Muscle of back (tissue), 11 donors: ENCODE measurements around the gene BRIX1. TPM values are rescaled to one million over a fixed set of nuclear protein-coding genes. Genes with fewer than 3 reads are reported as not detected.
A peak's percentile ranks its signal among the peaks of the same experiment; 100 is the strongest.
"Not testable (repeated sequence)": the region's sequence is repeated elsewhere in the genome, so short reads cannot be mapped to it uniquely, and the experiment has no call there.

Source experiments
- DNase-seq, 3 donors: peaks; one replicate each; pipeline versions ENCODE4 v3.0.0 to v3.0.0-alpha.2; 2013
- polyA plus RNA-seq, 10 donors: library from polyadenylated mRNA; unstranded; fragments of 120-200 nt; gene quantifications; one replicate each; pipeline ENCODE4 v1.2.1, GENCODE V29; 2013; ENCODE audit not compliant: insufficient read length in 10 of 10

The BRIX1 gene
- polyA plus RNA-seq, 10 donors, result 30.3 to 39.2 (median 35.1) TPM

- no peak for DNase-seq
These were observed 9.9 kb upstream of the BRIX1 start for GRCh38 chr5:34905564-34905963.

GRCh38 chr5:34913072-34913471 is 2.4 kb upstream of the BRIX1 start:
- no peak for DNase-seq

GRCh38 chr5:34914671-34915138 is 806 bp upstream of the BRIX1 start:
- DNase-seq, result peak in 1 of 3 donors; percentile 11

- DNase-seq, result no peak
These were observed 313 bp downstream of the BRIX1 start for GRCh38 chr5:34915856-34916192.

GRCh38 chr5:34916518-34916917 is 1.0 kb downstream of the BRIX1 start:
- no peak for DNase-seq

- DNase-seq, result no peak
These were observed 2.5 kb downstream of the BRIX1 start for GRCh38 chr5:34918025-34918424.

- no peak for DNase-seq
These were observed 3.6 kb downstream of the BRIX1 start for GRCh38 chr5:34919077-34919476.

GRCh38 chr5:34923256-34923655 is 7.7 kb downstream of the BRIX1 start:
- DNase-seq, result not testable (repeated sequence)

GRCh38 chr5:34923694-34924461 is 8.4 kb downstream of the BRIX1 start:
- DNase-seq, result peak in 1 of 3 donors; percentile 62

GRCh38 chr5:34924462-34924765 is 8.9 kb downstream of the BRIX1 start:
- DNase-seq, result no peak

GRCh38 chr5:34926318-34926888 is 10.9 kb downstream of the BRIX1 start:
- DNase-seq, result no peak

GRCh38 chr5:34927785-34928184 is 12.3 kb downstream of the BRIX1 start:
- no peak for DNase-seq

GRCh38 chr5:34928267-34928666 is 12.8 kb downstream of the BRIX1 start:
- no peak for DNase-seq

- DNase-seq, result peak; percentile 98 to 99 (median 98)
These were observed 13.7 kb downstream of the BRIX1 start, which contains the start of gene DNAJC21 for GRCh38 chr5:34929134-34929719. Gene DNAJC21 (plus strand): TSS chr5:34929559. CDS start chr5:34929820, 261 bp downstream.

GRCh38 chr5:34929720-34930461 is 14.4 kb downstream of the BRIX1 start:
- DNase-seq, result peak; percentile 74 to 94 (median 90)

- DNase-seq, result peak in 1 of 3 donors; percentile 5
These were observed 14.9 kb downstream of the BRIX1 start for GRCh38 chr5:34930462-34930844.

GRCh38 chr5:34930870-34931269 is 15.4 kb downstream of the BRIX1 start:
- no peak for DNase-seq

- no peak for DNase-seq
These were observed 17.4 kb downstream of the BRIX1 start for GRCh38 chr5:34932947-34933346.

- DNase-seq, result no peak
These were observed 26.4 kb downstream of the BRIX1 start for GRCh38 chr5:34941936-34942335.

GRCh38 chr5:34944044-34944443 is 28.5 kb downstream of the BRIX1 start:
- DNase-seq, result no peak

- DNase-seq, result no peak
These were observed 29.0 kb downstream of the BRIX1 start for GRCh38 chr5:34944460-34945047.

- DNase-seq, result no peak
These were observed 41.8 kb downstream of the BRIX1 start for GRCh38 chr5:34957321-34957720.
